HG03378 (cell line): ENCODE measurements around the gene ODAD3.
"Not testable (repeated sequence)": the region's sequence is repeated elsewhere in the genome, so short reads cannot be mapped to it uniquely, and the experiment has no call there.

ENCODE experiments used
- ATAC-seq: cut with Tn5 transposase; IDR thresholded peaks from one replicate; pipeline ENCODE4 v1.9.1; 2021; ENCODE audit warnings: mild to moderate bottlenecking, moderate library complexity; ENCODE audit not compliant: unreplicated experiment

The ODAD3 gene

GRCh38 chr19:11445141-11445540 lies 10.2 kb upstream of the ODAD3 start:
- ATAC-seq, result no peak

GRCh38 chr19:11444059-11444458 lies 9.1 kb upstream of the ODAD3 start:
- no peak for ATAC-seq

DNA sequence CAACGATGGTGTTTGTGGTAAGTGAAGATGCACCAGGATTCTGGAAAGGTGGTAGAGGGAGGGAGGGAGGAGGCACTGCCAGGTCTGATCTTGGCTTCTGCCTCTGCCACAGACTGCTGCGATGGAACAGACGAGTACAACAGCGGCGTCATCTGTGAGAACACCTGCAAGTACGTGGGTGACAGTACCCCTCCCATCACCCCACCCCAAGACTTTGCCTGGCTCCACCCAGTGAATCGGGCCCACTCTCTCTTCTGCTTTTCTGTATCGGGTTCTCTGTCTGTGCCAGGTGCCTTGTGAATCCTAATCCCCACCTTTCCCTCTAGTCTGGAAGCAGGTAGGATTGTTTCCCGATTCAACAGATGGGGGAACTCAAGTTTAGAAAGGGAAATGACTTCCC lies 3.0 kb upstream of the ODAD3 start:
- no peak for ATAC-seq

DNA sequence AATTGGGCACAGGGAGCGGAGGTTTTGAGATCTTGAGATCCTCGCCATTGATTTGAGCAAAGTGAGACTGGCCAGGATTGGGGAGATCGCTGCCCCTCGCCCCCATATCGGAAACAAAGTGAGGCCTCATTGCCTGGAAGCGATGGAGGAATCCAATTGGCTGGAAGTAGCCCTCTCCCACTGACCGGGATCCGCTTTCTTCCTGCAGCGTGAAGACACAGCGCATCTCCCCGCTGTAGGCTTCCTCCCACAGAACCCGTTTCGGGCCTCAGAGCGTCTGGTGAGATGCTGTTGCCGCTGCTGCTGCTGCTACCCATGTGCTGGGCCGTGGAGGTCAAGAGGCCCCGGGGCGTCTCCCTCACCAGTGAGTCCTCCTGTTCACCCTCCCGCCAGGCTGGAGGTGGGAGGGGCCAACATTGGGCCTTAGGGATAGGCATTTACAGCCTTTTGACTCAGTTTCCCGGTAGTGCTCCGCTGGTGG lies 952 bp upstream of the ODAD3 start:
- no peak for ATAC-seq

- peak; percentile 8 for ATAC-seq
Observed at GRCh38 chr19:11434703-11435056, 241 bp downstream of the ODAD3 start.

- not testable (repeated sequence) for ATAC-seq
Observed at GRCh38 chr19:11433526-11433925, 1.4 kb downstream of the ODAD3 start.

- no peak for ATAC-seq
Observed at GRCh38 chr19:11426656-11427055, 8.3 kb downstream of the ODAD3 start.

- ATAC-seq, result no peak
Observed at GRCh38 chr19:11425719-11426457, 9.0 kb downstream of the ODAD3 start.

- ATAC-seq, result no peak
Observed at GRCh38 chr19:11423791-11424181, 11.1 kb downstream of the ODAD3 start.

DNA sequence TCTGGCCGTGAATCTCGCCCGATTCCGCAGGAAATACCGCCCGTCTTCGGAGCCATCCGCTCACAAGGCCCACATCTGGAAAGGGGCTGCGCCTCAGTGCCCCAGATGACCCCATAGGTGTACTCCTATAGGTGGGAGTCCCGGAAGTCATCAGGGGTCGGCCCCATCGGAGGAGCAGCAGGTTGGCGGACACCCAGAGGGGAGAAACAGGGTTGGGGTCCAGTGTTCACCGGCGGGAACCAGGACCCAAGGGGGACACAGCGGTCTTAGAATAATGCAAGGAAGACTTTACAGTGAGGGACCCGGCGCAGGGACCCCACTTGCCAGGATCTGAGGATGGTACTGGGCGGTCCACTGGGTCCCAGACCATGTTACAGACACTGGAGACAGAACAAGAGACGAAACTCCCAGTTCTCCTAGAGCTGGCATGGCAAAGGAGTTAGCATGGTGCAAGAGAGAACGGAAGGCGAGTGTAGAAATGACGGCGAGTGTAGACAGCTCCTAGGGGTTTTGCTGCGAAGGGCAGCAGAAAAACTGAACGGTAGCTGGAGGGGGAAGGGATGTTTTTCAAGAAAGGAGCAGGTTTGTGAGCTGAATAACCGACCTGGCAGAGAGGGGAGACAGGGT lies 11.6 kb downstream of the ODAD3 start:
- no peak for ATAC-seq

DNA sequence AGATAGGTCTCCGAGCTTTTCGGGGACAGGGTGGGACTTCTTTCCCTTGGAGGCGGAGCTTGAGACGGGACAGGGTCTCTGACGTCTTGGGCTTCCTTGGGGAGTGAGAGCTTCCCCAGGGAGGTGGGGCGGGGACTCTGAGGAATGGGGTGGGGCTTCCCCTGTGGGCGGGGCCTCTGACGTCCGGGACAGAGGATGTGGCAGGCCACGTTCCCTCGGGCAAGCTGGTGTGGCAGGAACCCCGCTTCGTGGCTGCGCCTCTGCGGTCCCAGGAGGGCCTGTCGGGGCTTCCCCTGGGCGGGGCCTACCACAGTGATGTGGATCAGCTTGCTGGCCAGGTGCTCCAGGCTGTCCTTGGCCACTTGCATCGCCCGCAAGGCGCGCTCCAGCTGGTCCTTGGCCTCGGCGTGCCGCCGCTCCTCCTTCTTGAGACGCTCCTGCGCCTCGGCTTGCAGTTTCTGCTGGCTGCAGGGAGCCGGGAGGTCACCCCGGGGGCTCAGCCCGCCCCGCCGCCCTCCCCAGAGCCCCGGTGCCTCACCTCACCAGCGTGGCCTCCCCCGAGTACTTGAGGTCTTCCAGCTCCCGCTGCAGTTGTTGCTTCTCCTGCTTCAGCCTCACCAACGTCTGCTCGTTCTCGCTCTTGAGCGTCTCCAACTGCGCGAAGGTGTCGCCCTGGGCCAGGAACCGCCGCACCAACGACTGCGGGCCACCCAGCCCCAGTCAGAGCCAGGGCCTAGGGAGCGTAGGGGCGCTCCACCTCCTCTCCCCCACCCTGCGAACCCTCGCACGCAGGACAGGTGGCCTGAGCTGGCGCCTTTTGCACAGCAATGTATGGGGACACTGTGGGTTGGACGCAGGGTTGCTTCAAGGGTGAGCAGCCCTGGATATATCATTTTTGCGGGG lies 12.5 kb downstream of the ODAD3 start:
- peak; percentile 58 for ATAC-seq

DNA sequence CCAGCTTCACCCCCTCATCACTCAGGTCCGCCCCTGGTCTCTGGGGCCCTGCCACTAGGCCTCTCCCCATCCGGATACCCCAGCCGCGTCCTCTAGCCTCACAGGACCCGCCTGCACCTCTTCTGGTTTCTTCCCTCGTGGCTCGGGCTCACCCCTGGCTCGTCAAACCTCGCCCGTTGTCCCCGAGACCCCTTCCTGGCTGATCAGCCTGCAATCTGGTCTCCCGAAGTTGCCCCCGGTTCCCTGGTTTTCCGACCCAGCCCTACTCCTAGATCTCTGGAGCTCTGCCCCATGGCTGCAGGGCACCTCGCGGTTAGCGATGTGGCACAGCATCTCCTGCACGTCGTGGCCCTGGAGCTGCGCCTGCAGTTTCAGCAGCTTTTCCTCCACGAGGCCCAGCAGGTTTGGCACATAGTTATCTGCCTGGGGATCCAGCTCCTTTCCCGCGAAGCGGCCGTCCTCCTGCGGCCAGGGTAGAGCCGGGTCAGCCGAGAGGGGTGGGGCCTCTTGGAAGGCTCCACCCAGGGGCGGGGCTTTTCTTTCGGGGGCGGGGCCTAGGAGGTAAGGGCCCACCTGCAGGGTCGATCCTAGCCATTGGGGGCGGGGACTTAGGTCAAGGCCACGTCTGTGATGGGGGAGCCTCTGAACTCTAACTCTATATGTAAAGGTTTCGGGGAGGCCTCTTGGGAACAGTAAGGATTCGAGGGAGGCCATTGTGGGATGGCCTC lies 13.4 kb downstream of the ODAD3 start:
- peak; percentile 21 for ATAC-seq

DNA sequence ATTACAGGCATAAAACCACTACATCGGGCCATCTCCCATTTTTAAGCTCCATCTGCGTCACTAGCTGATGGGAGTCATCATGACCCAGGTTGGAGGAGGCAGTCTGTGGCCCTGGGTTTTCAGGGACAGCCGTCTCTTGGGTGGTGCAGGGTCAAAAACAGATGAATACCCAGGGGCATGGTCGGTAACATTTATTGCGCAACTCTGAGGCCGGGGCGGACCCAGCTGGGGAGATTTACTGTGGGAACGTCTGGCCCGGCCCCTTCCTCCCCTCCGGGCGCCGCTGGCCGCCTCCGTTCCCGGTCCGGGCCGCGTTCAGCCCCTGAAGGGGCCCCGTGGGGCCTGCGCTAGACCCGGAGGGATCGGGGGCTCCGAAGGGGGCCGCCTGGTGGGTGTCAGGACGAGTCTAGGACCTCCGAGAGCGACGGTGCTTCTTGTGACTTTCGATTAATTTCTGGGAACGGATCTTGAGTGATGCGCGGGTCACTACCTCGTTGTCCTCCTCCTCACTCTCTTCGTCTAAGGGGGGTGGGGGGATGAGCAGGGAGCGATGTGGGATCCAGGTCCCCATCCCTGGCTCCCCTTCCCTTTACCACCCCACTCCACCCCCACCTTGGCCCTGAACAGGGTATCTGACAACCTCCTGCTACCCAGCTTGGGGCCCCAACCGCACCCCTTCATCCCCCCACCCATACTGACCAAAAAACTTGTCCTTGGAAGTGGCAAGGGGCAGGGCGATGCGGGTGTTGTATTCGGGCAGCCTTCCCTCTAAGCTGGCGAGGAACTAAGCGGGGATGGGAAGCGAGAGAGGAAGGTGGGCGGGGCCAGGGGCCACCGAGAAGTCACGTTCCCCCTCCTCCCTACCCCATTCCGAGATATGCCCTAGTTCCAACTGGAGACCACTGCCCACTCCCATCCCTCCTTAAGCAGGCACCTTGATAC lies 14.2 kb downstream of the ODAD3 start:
- ATAC-seq, result no peak

DNA sequence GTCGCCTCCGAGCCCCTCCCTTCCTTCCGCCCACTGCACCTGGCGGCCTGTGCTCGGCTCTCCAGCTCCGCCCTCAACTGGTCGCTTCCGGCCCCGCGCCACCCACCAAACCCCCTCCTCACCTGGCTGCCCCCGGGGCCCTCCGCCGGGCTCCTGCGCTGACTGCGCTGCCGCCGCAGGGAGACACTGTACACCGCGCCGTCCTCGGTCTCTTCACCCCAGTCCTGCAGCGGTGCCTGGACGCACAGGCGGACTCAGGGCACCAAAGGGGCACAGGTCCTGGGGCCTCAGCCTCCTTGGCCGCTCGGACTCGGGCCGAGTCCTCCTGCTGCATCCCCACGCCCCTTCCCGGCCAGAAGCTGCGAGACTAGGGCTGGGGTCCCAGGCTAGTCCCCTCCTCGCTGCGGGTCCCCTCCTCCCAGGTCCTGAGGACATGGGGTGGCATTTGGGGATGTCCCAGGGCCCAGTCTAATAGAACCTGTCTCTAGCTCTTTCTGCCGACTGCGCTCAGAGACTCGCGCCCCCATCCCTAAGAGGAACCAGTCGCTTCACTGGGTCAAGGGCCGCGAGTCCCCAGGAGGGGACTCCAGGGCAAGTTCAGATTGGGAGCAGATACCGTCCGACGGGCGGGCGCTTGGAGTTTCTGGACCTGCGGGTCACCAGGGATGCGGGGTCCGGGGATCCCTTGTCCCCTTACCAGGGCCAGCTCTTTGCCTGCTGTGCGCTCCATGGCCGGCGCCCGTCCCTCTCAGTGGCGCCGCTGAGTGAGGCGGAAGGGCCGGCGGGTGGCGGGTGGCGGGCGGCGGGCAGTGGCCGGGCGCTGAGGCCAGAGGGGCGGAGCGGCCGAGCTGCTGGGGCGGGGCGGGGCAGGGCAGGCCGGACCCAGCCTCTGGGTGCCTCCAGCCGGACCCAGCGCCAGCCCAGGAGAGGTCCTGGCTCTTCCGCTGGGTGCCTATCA lies 16.1 kb downstream of the ODAD3 start, which contains the start of gene RGL3:
Gene RGL3 (minus strand): TSS at position 766 of the 958 bp plus-strand sequence. CDS start 36 bp downstream, at position 730.
- ATAC-seq, result no peak

GRCh38 chr19:11418094-11418548 lies 16.8 kb downstream of the ODAD3 start:
- ATAC-seq, result no peak

GRCh38 chr19:11416346-11417052 lies 18.4 kb downstream of the ODAD3 start:
- ATAC-seq, result no peak

- no peak for ATAC-seq
Observed at GRCh38 chr19:11414544-11414943, 20.4 kb downstream of the ODAD3 start.

- ATAC-seq, result no peak
Observed at GRCh38 chr19:11410682-11411081, 24.2 kb downstream of the ODAD3 start.
